Camera-type eye (tissue), 1 donor: ENCODE data around the gene CASS4. TPM values are rescaled to one million over a fixed set of nuclear protein-coding genes. Genes with fewer than 3 reads are reported as not detected.

Experiments used
- total RNA-seq: library from RNA; depleted of rRNA; stranded (reverse); fragments of >200 nt; gene quantifications from one replicate; pipeline ENCODE4 v1.2.3, GENCODE V29; 2014

The CASS4 gene
- total RNA-seq: 1.4 TPM

GRCh38 chr20:56411759-56412472 is at the start of gene CASS4:
Gene CASS4 (plus strand): TSS chr20:56412260. CDS start chr20:56412459, 199 bp downstream.

GRCh38 chr20:56392132-56392880 is 19.8 kb upstream of the CASS4 start, which contains the start of the genes AURKA and CSTF1:
Gene AURKA (minus strand): TSS chr20:56392215. CDS start chr20:56388197, 4,018 bp downstream.
Gene CSTF1 (plus strand): TSS chr20:56392645. CDS start chr20:56395553, 2,908 bp downstream.

GRCh38 chr20:56468316-56469076 is 56.4 kb downstream of the CASS4 start, which contains the start of gene RTF2:
Gene RTF2 (plus strand): TSS chr20:56468627. CDS start chr20:56468698, 71 bp downstream.

Other genes starting within 250 kb of the CASS4 start
- gene MC3R, start 163.5 kb upstream of the CASS4 start, total RNA-seq: not detected
- gene FAM210B, start 53.3 kb upstream of the CASS4 start, total RNA-seq: 38.4 TPM
- 9.7 TPM for gene AURKA, start 20.0 kb upstream of the CASS4 start, total RNA-seq
- gene CSTF1, start 19.6 kb upstream of the CASS4 start, total RNA-seq: 41.1 TPM
- gene RTF2, start 56.4 kb downstream of the CASS4 start, total RNA-seq: 66.9 TPM
- gene FAM209A, start 112.5 kb downstream of the CASS4 start, total RNA-seq: 0.77 TPM
- gene FAM209B, start 121.0 kb downstream of the CASS4 start, total RNA-seq: not detected
- 13.0 TPM for gene TFAP2C, start 217.0 kb downstream of the CASS4 start, total RNA-seq